ENCODE data around the gene DNAJC27. TPM values are rescaled to one million over a fixed set of nuclear protein-coding genes. Genes with fewer than 3 reads are reported as not detected.

The DNAJC27 gene
- total RNA-seq, 4 donors from 2014 or later: 3.4 to 19.5 (median 11.2) TPM

DNA sequence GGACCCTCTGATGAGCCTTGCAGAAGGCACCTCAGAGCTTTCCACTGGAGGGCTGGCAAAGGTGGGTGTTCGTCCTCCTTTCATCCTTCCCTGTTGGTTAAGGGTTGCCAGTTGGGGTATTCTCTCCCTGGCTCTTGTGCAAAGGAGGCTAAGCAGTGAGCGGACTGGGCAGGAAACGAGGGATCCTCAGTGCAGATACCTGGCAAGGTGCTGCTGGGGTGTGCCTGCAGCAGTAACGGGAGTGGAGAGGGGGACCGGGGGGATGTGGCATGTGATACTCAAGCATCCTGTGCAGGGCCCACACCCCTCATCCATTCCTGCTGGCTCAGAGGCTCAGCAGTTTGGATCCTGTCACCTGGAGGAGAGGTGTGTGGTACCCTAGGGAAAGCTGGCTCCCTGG is 47.5 kb downstream of the DNAJC27 start:
- TF ChIP-seq POLR2A (IDR thresholded peaks at IDR 0.05): no peak
- no peak for TF ChIP-seq CTCF (IDR thresholded peaks at IDR 0.05)
- intact Hi-C loops (cut with DNase I; ENCODE audit: low total_unique reads): no loop called here
- no peak overlapping the region for H3K4me3 ChIP-seq (ENCODE audit: low read depth, poor library complexity, severe bottlenecking)
- no peak for DNase-seq (ENCODE audit: low spot score in 2 of 2)
- 83% methylated on average over 5 of the region's 5 CpGs for WGBS, 2 donors

DNA sequence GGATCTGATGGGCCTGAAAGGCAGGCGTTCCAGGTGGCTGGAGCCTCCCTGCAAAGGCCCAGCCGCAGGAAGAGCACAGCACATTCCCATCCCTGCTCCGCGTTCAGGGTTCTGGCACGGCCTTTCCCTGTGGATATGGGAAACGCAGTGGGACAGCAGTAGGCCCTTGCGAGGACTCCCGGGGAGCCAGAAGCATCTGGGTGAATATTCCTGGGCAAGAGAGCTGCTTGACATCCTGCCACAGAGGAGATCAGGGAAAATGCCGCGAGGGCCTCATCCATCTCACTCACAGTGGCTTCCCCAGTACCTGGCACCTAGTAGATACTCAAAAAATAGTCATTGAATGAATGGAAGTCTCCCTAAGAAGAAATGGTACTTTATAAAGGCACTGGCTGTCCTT is 48.6 kb downstream of the DNAJC27 start:
- intact Hi-C loops (cut with DNase I; ENCODE audit: low total_unique reads): no loop called here
- no peak overlapping the region for H3K4me3 ChIP-seq (ENCODE audit: low read depth, poor library complexity, severe bottlenecking)
- no peak for DNase-seq (ENCODE audit: low spot score in 2 of 2)
- TF ChIP-seq CTCF (IDR thresholded peaks at IDR 0.05): no peak
- TF ChIP-seq POLR2A (IDR thresholded peaks at IDR 0.05): no peak
- WGBS, 2 donors: 88 to 89% methylated on average over 10 of the region's 10 CpGs

GRCh38 chr2:24922556-24922955 is 49.2 kb downstream of the DNAJC27 start:
- no peak for TF ChIP-seq CTCF (IDR thresholded peaks at IDR 0.05)
- no peak for TF ChIP-seq POLR2A (IDR thresholded peaks at IDR 0.05)
- no peak for DNase-seq (ENCODE audit: low spot score in 2 of 2)
- no peak overlapping the region for H3K4me3 ChIP-seq (ENCODE audit: low read depth, poor library complexity, severe bottlenecking)
- intact Hi-C loops (cut with DNase I; ENCODE audit: low total_unique reads): no loop called here
- WGBS, 2 donors: 94 to 100% methylated on average over 1 of the region's 1 CpG

- no peak for TF ChIP-seq POLR2A (IDR thresholded peaks at IDR 0.05)
- TF ChIP-seq CTCF (IDR thresholded peaks at IDR 0.05): no peak
- DNase-seq (ENCODE audit: low spot score in 2 of 2): no peak
- 30 to 35% methylated on average over 13 of the region's 13 CpGs for WGBS, 2 donors
- H3K4me3 ChIP-seq (ENCODE audit: low read depth, poor library complexity, severe bottlenecking): peak overlapping the region; percentile 33
- intact Hi-C loops (cut with DNase I; ENCODE audit: low total_unique reads): no loop called here
These were observed 50.8 kb downstream of the DNAJC27 start for GRCh38 chr2:24920809-24921441.

GRCh38 chr2:24920098-24920808 is 51.5 kb downstream of the DNAJC27 start, which contains the start of gene ADCY3:
Gene ADCY3 (minus strand): TSS chr2:24920237. CDS start chr2:24918987, 1,250 bp downstream.
- peak within 1 kb of the TSS; percentile 59 for H3K4me3 ChIP-seq (ENCODE audit: low read depth, poor library complexity, severe bottlenecking)
- WGBS, 2 donors: 0 to 2% methylated on average over 9 to 49 of the region's 103 CpGs
- no peak for DNase-seq (ENCODE audit: low spot score in 2 of 2)
- intact Hi-C loops (cut with DNase I; ENCODE audit: low total_unique reads): no loop called here
- TF ChIP-seq CTCF (IDR thresholded peaks at IDR 0.05): no peak
- TF ChIP-seq POLR2A (IDR thresholded peaks at IDR 0.05): no peak
